ENCODE data around the gene PGAM4.
"Not testable (repeated sequence)": the region's sequence is repeated elsewhere in the genome, so short reads cannot be mapped to it uniquely, and the experiment has no call there.

Gene PGAM4

GRCh38 chrX:77969538-77969937 is at the start of gene PGAM4:
Gene PGAM4, minus strand, starts transcription at chrX:77969638. Its CDS starts 0 bp downstream, at chrX:77969638.
- in situ Hi-C loops (cut with HindIII; ENCODE audit: low sequenced_read_pairs): no loop called here

DNA sequence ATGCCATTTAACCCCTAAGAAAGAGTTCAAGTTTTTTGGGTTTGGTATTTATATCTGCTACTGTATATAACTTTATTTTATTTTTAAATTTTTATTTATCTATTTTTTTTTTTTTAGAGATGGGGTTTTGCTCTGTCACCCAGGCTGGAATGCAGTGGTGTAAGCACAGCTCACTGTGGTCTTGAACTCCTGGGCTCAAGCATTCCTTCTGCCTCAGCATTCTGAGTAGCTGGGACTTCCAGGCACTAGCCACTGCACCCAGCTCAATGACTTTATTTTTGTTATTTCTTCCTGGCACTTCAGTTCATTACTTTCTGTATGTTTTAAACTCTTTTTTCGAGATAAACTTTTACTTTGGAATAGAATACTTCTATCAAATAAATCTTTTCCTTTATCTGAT is 42.4 kb upstream of the PGAM4 start:
- in situ Hi-C loops (cut with HindIII; ENCODE audit: low sequenced_read_pairs): no loop called here

- in situ Hi-C loops (cut with HindIII; ENCODE audit: low sequenced_read_pairs): no loop called here
Measured at GRCh38 chrX:77979870-77980269, 10.4 kb upstream of the PGAM4 start.

DNA sequence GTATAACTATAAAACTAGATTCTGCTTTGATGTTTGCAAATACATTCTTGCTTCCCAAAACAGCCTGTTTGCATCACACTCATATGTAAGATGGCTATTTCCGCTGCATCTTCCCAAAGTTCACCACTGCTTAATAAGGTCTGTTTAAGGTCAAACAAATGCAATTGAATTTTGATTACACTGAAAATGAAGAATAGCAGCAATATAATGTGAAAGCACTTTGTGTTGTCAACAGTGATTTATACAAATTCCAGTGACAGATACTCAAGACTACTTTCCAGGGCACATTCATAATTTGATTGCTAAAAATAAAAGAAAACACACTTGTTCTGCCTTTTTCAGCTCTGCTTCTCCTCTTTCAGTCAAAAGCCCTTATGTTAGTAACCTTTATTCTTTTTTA is 8.1 kb upstream of the PGAM4 start:
- in situ Hi-C loops (cut with HindIII; ENCODE audit: low sequenced_read_pairs): no loop called here

GRCh38 chrX:77977095-77977494 is 7.7 kb upstream of the PGAM4 start:
- in situ Hi-C loops (cut with HindIII; ENCODE audit: low sequenced_read_pairs): no loop called here

DNA sequence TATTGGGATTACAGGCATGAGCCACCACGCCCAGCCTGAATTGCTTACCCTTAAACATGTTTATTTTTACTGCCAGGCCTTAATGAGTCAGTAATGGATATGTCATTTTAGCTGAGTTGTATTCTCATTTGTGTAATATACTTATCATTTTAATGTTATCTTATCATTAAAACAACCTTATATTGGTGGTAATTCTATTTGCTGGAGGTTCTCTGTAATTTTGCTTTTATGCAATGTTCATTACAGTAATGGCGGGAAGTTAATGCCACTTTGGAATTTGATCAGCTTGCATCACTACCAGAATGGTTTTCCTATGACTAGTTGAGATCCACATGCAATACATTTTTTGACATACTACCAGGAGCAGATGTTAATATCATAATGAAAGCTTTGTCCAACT is 6.3 kb upstream of the PGAM4 start:
- in situ Hi-C loops (cut with HindIII; ENCODE audit: low sequenced_read_pairs): no loop called here

DNA sequence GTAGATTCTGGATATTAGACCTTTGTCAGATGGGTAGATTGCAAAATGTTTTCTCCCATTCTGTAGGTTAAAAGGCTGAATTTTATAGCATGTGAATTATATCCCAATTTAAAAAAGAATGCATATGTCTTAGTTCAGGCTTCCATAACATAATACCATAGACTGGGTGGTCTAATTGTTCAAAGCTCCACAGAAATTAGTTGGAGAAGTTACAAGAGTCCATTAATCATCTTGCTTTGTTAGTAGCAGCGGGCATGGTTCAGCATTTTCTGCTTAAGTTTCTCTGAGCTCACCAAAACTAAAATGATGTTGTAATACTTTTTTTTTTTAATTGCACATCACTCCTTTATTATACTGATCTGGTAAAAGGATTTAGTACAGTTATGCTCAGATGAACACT is 1.8 kb downstream of the PGAM4 start:
- in situ Hi-C loops (cut with HindIII; ENCODE audit: low sequenced_read_pairs): no loop called here

GRCh38 chrX:77966361-77966760 is 3.1 kb downstream of the PGAM4 start:
- in situ Hi-C loops (cut with HindIII; ENCODE audit: low sequenced_read_pairs): no loop called here

DNA sequence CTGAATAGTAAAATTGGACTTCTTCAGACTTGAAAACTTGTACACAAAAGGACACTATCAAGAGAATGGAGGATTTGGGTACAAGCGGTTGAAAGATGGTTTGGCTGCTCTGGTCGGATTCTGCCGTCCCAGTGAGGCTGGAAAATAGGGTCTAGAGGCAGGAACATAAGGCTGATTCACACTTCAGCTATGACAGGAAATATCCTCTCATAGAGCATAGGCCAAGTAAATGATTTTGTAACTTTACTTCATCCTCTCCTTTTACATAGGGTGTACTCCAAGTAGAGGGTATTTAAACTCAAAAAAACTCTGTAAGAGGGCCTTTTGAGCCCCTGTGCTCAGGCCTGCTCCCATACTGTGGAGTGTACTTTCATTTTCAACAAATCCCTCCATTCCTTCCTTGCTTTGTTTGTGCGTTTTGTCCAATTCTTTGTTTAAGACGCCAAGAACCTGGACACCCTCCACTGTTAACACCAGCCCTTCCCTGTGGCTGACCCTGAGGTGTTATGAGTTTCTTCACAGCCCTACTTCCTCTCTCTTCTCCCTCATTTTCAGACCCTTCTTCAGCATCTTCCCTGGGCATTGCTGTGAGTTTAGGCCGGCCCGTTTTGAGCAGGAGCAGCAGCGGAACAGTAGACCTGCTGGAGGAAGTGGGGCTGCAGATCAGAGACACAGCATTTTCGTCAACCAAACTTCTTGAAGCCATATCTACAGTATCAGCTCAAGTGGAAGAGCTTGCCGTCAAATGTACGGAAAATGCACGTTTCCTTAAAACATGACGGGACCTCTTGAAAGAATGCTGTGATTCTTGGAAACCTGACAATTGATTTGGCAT is 7.2 kb downstream of the PGAM4 start:
- in situ Hi-C loops (cut with HindIII; ENCODE audit: low sequenced_read_pairs): no loop called here

DNA sequence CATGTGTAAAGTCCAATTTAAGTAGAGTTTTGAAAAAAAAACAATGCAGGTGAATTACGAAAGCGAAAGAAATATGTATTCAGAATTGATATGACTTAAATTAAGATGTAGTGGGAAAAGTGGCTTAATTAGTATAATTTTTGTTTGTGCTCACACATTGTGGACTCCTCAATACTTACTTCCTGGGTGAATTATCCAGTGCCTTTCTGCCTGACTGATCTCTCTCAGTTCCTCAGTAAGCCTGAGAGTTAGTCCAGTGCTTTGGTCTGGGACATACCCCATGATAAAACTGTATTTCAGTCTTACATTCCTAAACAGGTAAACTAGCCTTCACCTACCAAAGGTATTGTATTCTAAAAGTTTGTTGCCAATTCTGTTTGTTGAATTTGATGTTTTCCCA is 8.4 kb downstream of the PGAM4 start:
- in situ Hi-C loops (cut with HindIII; ENCODE audit: low sequenced_read_pairs): no loop called here

DNA sequence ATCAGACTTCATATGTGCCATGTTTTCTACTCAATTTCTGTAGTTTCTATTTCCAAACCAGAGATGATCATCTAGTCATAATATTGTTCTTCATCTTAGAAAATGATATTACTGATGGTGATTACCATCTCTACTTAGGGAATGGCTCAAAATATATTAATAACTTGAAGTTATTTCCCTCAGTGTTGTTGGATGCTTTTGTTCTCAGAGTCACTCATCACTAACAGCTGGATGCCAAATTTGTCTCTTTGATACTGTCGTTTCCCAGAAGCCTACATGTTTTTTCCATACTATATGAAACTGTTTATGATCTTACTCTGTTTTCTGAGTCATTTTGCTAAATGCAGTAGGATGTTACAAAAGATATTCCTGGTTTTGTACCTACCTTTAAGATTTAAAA is 8.9 kb downstream of the PGAM4 start:
- in situ Hi-C loops (cut with HindIII; ENCODE audit: low sequenced_read_pairs): no loop called here

GRCh38 chrX:77953708-77954107 is 15.7 kb downstream of the PGAM4 start:
- in situ Hi-C loops (cut with HindIII; ENCODE audit: low sequenced_read_pairs): no loop called here

DNA sequence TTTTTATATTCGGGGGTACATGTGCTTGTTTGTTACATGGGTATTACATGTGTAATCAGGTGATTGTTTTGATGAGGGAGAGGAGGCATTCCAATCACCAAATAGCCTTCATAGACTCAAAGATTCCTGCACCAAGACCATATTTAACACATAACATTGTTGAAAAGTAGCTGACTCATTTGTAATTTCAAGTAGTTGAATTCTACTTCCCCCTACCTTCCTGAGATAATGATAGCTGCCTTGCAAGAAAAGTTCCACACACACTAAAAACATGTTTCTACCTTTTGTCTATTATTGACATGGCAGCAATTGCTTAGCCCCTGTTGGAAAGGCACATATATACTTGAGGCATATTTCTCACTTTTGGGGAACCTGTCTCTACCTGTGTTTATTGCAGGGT is 16.1 kb downstream of the PGAM4 start:
- in situ Hi-C loops (cut with HindIII; ENCODE audit: low sequenced_read_pairs): no loop called here

DNA sequence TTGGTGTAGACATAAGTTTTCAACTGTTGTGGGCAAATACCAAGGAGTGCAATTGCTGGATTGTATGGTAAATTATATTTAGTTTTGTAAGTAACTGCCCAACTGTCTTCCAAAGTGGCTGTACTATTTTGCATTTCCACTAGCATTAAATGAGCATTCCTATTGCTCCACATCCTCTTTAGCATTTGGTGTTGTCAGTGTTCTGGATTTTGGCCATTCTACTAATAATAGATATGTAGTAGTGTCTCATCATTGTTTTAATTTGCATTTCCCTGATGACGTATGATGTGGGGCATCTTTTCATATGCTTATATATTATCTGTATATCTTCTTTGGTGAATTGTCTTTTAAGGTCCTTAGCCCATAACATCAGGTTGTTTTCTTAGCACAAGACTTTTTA is 17.3 kb downstream of the PGAM4 start:
- in situ Hi-C loops (cut with HindIII; ENCODE audit: low sequenced_read_pairs): no loop called here

DNA sequence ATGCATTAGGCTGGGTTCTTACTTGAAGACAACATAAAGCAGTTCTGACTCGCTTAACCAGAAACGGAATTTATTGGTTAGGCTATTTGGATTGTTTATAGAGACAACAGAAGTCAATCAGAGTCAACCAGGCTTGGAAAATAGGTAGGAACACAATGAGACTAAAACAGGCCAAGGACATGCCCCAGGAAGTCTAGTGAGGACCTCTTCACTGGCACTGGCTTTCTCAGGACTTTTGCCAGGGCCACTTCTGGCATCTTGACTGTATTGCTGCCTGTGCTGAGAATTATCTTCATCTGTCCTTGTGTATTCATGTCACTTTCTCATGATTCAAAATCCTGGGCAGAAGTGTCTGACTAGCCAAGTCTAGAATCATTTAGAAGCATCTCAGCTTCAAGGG is 19.6 kb downstream of the PGAM4 start:
- in situ Hi-C loops (cut with HindIII; ENCODE audit: low sequenced_read_pairs): no loop called here

DNA sequence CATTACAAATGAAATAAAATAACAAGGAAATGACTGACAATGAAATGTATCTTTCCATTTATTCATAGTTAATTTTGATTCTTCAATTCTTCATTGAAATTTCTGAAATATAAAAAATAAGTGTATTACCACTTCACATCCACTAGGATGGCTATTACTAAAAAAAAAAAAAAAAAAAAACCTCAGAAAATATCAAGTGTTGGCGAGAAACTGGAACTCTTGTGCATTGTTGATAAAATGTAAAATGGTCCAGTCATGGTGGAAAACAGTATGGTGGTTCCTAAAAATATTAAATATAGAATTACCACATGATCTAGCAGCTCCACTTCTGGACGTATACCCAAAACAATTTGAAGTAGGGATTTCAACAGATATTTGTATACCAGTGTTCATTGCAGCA is 22.9 kb downstream of the PGAM4 start:
- in situ Hi-C loops (cut with HindIII; ENCODE audit: low sequenced_read_pairs): no loop called here

DNA sequence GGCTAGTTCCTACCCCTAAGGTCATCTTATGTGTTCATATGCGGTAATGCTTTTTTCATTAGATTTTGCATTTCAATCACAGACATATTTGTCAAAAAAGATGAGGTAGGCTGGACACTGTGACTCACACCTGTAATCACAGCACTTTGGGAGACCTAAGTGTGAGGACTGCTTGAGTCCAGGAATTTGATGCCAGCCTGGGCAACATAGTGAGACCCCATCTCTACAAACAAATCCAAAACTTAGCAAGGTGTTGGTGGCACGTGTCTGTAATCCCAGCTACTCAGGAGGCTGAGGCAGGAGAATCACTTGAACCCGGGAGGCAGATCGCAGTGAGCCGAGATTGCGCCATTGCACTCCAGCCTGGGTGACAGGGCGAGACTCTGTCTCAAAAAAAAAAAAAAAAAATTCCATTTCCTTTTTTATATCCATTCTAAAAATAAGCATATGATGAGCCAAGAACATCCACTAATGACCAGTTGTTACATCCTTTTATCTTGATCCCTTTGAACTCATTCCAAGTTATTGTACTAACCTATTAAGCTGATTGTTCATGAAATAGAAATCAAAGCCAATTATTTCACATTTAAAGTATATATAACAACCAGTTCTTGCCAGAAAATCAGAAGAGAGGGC is 23.4 kb downstream of the PGAM4 start:
- in situ Hi-C loops (cut with HindIII; ENCODE audit: low sequenced_read_pairs): no loop called here

DNA sequence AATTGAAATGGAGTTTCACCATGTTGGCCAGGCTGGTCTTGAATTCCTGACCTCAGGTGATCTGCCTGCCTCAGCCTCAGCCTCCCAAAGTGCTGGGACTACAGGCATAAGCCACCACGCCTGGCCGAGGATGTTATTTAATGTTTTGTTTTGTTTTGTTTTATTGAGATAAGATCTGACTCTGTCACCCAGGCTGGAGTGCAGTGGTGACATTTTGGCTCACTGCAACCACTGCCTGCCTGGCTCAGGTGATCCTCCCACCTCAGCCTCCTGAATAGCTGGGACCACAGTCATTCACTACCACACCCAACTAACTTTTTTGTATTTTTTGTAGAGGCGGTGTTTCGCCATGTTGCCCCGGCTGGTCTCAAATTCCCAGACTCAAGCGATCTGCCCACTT is 24.4 kb downstream of the PGAM4 start:
- in situ Hi-C loops (cut with HindIII; ENCODE audit: low sequenced_read_pairs): not testable (repeated sequence)

DNA sequence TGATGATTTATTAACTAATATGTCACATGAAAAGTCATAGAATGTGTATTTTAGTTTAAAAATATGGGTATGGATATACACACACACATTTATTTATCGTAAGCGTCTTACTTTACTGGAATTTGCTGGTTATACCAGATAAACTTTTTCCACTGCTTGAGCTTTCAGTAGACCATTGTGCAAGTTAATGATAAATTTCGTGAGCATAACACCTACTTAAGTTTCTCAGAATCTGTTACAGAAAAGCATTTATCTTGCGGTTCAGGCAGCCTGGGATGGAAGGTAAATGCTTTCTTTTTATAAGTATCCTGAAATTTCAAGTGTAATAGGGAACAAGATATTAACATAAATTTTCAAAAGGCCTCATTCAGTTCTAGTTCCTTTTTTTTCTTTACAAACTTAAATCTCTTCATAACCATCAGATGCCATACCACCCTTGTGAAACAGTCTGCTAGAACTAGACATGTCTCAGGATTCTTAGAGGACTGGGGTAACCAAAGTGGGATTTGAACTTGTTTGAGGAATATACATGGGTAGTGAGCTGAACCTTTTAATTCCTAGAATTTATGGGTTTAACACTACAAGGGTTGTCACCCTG is 31.3 kb downstream of the PGAM4 start:
- in situ Hi-C loops (cut with HindIII; ENCODE audit: low sequenced_read_pairs): no loop called here

- in situ Hi-C loops (cut with HindIII; ENCODE audit: low sequenced_read_pairs): no loop called here
Measured at GRCh38 chrX:77937291-77937690, 32.1 kb downstream of the PGAM4 start.

DNA sequence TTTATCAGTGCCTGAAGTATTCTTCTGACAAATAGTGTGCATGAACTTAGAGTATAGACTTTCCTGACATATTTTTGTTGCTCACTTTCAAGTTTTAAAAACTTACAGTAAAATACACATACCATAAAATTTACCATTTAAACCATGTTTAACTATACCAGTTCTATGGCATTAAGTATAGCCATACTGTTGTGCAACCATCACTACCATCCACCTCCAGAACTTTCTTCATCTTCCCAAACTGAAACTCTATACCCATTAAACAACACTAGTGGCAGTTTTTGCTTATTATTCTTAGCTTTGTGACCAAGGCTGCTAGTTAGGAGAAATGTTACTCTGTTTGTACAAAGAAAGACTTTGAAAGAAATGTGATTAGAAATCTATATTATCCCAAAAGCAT is 33.1 kb downstream of the PGAM4 start:
- in situ Hi-C loops (cut with HindIII; ENCODE audit: low sequenced_read_pairs): no loop called here

GRCh38 chrX:77935886-77936285 is 33.6 kb downstream of the PGAM4 start:
- in situ Hi-C loops (cut with HindIII; ENCODE audit: low sequenced_read_pairs): no loop called here
